Right ventricle myocardium superior (tissue), 1 donor: ENCODE results near the gene FZR1. TPM values are rescaled to one million over a fixed set of nuclear protein-coding genes. Genes with fewer than 3 reads are reported as not detected.
"Not testable (repeated sequence)": the region's sequence is repeated elsewhere in the genome, so short reads cannot be mapped to it uniquely, and the experiment has no call there.

Experiments used
- ATAC-seq: fragments of 200-7000 bp; cut with Tn5 transposase; one replicate; pipeline ENCODE4 v1.9.1; 2020; ENCODE audit warnings: mild to moderate bottlenecking; ENCODE audit not compliant: poor library complexity
- DNase-seq: peaks from one replicate; pipeline ENCODE4 v3.0.0-alpha.2; 2020
- intact Hi-C: fragments of 100-400 bp; cut with DNase I; formaldehyde crosslinking; loops from one replicate; pipeline ENCODE4 v1.11.2; 2022
- total RNA-seq: library from RNA; stranded (reverse); fragmentation: NEBNext Ultra II Directional; extraction: Animal tissue kit (Norgen Biotek cat#: 25700); gene quantifications from one replicate; pipeline ENCODE4 v1.2.1, GENCODE V29; 2021
- donor health status: DM: no; HTN: yes; CAD: no; lungs with severe emphysema.

The FZR1 gene
- total RNA-seq, 1 donor from 2014 or later = 19.0 TPM

DNA sequence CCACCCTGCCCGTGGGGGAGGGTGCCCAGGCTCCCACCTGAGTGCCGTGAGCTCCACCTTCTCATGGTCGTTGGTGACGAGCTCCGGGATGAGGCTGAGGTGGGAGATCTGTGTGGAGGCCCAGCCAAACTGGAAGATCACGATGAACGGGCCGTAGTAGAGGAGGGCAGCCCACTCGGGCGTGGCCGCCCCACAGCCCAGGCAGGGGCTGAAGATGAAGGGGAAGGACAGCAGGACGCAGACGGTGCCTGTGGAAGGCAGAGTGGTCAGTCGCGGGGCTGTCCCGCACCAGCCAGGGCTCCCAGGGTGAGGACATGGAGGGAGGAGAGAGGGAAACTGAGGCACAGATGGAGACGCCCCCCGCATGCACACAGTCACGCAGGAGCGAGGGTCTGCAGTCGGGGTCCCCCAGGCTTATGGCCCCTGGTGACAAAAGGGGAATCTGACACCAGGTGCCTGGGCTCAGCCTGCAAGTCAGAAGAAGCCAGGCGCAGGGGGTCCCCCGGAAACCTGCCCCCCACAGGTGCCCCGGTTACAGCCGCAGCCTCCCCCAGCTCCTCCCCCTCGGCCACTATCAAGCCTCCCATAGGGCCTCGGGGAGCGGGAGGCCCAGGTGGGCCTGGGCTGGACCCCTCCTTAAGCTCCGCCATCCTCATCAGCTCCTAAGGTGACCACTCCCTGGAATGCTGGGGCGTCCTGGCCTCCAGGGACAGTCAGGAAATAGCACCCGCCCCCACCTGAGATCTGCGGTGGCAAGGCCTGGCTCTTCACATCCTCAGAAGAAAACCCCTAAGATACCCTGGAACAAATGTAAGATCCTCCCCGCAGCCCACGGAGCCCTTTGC, 45.1 kb downstream of the FZR1 start:
- DNase-seq (no peak), ATAC-seq (no peak)
- intact Hi-C loops = no loop called here

GRCh38 chr19:3551792-3552095, 45.6 kb downstream of the FZR1 start:
- DNase-seq (no peak), ATAC-seq (no peak)
- intact Hi-C loops = no loop called here

- DNase-seq (no peak), ATAC-seq (no peak)
- intact Hi-C loops = no loop called here
These were observed 48.4 kb downstream of the FZR1 start for GRCh38 chr19:3554254-3555083.

DNA sequence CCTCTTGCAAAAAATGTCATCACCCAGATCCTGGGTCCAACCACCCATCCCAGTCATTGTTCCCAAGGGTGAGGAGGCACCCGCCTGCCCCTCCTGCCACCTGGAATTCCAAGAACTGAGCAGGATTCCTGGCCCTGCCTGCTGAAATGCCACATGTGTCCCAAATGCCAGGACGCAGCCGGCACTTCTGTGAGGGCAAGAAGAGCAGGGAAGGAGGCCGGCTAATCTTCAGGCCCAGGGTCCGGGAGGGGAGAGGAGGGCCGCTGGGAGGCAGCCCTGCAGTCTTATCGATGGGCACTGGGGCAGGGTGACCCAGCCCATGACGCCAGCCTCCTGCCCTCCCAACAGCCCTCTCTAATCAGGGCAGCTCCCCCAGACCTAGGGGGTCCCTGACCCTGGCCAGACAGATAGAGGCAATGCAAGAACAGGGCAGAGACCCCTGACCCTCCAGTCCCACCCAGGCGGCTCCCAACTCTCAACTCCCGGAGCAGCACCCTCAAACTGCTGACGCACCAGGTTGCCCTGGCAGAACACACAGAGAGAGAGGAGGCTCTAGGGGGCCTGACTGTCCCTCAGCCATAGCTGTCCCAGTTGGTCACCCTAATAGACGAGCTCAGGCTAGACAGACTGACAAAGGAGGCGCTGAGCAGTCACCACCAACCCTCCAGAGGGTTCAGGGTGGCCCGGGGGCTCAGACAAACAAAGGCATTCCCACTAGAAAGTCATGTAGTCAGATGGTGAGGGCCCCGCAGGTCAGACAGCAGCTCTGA, 49.7 kb downstream of the FZR1 start:
- intact Hi-C loops = no loop called here
- ATAC-seq = no peak
- no peak for DNase-seq

DNA sequence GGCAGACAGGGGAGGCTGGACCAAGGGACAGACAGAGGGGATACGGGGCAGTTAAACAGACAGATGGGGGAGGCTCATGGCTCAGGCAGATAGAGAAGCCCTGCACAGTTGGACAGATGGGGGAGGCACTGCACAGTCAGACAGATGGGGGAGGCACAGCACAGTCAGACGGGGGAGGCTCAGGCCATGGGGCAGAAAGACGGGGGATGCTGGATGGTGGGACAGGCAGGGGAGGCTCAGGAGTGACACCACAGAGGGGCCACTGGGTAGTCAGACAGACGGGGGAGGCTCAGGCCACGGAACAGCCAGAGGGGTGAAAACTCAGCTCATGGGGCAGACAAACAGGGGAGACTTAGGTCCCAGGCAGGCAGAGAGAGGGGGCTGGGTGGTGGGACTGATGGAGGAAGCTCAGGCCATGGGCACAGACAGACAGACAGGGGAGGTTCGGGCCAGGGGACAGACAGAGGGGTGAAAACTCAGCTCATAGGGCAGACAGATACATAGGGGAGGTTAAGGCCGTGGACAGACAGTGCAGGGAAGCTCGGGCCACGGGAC, 50.4 kb downstream of the FZR1 start:
- DNase-seq (no peak), ATAC-seq (no peak)
- intact Hi-C loops = no loop called here

DNA sequence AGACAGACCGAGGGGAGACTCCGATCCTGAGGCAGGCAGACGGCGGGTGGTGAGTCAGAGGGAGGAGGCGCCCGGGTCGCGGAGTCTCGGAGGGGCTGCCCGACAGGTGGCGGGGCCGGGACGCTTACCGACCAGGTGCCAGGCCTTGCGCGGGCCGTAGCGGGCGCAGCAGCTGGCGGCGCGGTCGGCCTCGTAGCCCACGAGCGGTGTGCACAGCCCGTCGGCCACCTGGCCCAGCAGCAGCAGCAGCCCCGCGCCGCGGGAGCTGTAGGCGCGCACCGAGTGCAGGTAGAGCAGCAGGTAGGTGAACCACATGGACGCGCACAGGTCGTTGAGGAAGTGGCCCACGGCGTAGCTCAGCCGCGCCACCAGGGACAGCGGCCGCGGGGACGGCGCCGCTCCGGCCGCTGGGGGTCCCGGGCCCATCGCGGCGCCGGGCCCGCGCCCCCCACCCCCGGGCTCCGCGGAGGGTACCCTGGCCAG, 50.9 kb downstream of the FZR1 start:
- ATAC-seq = no peak
- intact Hi-C loops = no loop called here
- DNase-seq = no peak

DNA sequence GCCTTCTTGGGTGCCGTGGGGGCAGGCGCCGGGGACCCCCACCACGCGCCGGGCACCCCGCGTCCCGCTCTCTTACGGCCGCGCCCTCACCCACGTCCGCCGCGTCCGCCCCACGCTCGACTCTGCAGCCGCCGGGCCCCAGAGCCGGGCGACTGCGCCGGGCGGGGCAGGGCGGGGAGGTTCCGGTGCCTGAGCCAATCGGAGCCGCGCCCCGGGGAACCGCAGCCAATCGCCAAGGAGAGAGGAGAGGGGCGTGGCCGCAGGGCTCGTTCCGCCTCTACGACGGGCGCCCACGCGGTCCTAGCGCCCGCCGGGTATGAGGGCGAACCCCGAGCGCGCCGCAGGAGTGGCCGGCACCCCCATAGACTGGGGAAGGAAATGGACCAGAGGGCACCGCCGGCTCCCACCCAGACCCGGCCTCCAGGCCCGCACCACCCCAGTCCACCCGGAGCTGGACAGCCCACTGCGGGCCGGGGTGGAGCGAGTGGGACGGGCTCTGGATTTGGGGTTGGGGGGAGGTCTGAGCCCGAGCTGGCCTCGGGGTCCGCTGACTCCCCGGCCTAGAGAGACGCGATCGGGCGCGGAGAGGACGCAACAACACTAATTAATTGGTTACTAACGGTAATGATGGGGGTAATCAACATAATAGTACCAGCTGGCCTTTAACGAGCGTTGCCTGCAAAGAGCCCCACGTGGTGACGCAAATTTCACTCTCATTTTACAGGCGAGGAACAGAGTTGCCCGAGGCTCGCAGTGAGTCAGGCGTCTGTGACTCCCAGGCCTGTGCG, 51.5 kb downstream of the FZR1 start, which contains the start of gene MFSD12:
MFSD12 (minus strand) TSS at position 126 of the 788 bp plus-strand sequence. CDS start 183 bp downstream, outside the sequence.
- intact Hi-C loops = no loop called here

GRCh38 chr19:3563709-3564524, 57.8 kb downstream of the FZR1 start:
- ATAC-seq (no peak), DNase-seq (no peak)
- intact Hi-C loops = no loop called here

More for the DNA sequence above, 51.5 kb downstream of the FZR1 start, which contains the start of gene MFSD12:
- peak; percentile 97 for DNase-seq
- peak; percentile 99 for ATAC-seq

DNA sequence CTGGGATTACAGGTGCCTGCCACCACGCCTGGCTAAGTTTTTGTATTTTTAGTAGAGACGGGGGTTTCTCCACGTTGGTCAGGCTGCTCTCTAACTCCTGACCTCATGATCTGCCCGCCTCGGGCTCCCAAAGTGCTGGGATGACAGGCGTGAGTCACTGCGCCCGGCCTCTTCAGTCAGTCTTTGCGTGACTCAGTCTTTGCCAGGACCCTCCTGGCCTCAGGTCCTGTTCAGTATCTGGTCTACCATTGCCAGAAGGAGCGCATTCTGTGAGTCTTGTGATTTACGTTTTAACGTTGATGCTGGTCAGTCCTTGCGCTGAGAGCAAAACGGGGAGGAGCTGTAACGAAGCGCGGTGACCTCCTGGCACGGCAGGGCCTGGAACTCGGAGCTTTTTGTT, 59.0 kb downstream of the FZR1 start:
- intact Hi-C loops = no loop called here

DNA sequence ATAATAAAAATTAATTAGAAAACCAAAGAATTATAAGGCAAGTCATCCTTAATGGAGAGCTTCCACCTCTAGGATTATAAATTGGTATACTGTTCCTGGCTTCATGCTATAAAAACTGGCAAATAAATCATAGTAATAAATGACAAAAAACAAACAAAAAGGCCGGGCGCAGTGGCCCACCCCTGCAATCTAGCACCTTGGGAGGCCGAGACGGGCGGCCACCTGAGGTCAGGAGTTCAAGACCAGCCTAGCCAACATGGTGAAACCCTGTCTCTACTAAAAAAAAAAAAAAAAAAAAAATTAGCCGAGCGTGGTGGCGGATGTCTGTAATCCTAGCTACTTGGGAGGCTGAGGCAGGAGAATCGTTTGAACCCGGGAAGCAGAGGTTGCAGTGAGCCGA, 63.9 kb downstream of the FZR1 start:
- ATAC-seq, intact Hi-C loops, DNase-seq: not testable (repeated sequence)

More for the DNA sequence above, 59.0 kb downstream of the FZR1 start:
- ATAC-seq = no peak
- no peak for DNase-seq

- intact Hi-C loops = no loop called here
- DNase-seq (no peak), ATAC-seq (no peak)
These were observed 64.5 kb downstream of the FZR1 start for GRCh38 chr19:3570606-3571011.

DNA sequence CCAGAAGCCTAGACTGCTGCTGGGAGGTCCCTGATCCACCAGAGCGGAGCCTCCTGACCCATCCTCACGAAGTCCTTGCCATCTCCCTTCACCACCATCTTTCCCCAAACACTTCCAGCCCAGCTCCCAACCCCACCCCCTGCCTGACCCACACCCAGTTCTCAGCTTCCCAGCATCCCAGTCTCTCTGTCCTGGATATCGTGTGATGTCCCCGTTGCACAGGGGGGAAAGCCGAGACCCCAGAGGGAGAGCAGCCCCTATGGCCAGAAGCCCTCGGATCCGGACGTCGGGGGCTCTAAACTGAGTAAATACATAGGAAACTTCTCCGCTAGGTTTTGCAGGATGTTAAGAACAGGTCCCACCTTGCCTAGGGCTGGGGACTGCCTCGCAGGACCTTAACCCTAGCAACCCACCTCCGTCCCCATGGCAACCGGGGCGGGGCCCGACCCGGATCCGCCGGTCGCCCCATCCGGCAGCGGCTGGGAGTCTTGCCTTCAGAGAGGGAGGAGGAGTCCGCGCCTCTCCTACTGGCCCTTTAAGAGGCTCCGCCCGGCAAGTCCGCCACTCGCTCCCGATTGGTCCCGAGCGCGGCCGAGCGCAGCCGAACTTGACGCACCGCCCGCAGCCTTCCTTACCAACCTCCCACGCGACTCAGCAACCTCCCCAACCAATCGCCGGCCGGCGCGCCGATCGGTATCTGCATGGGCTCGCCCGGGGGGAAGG, 66.2 kb downstream of the FZR1 start:
- DNase-seq (peak; percentile 100), ATAC-seq (peak; percentile 97)
- intact Hi-C loops = no loop called here

GRCh38 chr19:3572855-3573161, 66.7 kb downstream of the FZR1 start, which contains the start of gene HMG20B:
Gene HMG20B, plus strand, starts transcription at chr19:3572944. Its CDS starts 366 bp downstream, at chr19:3573310.
- intact Hi-C loops = no loop called here
- DNase-seq = no peak
- ATAC-seq = no peak

GRCh38 chr19:3573162-3573857, 67.2 kb downstream of the FZR1 start:
- ATAC-seq (peak; percentile 10), DNase-seq (peak; percentile 63)
- intact Hi-C loops = no loop called here

- intact Hi-C loops = no loop called here
- ATAC-seq (peak; percentile 19), DNase-seq (peak; percentile 93)
These were observed 67.9 kb downstream of the FZR1 start for GRCh38 chr19:3573858-3574637.
